Lower lobe of right lung (tissue), 2 donors: ENCODE data around the gene TREML1. TPM values are rescaled to one million over a fixed set of nuclear protein-coding genes. Genes with fewer than 3 reads are reported as not detected.

Source experiments
- ATAC-seq, 2 donors: fragments of 200-7000 bp; cut with Tn5 transposase; one replicate each; pipeline ENCODE4 v1.9.1; 2020 to 2022; ENCODE audit warnings: mild to moderate bottlenecking in 2 of 2, moderate library complexity in 2 of 2
- DNase-seq: peaks from one replicate; pipeline ENCODE4 v3.0.0-alpha.2; 2020
- H3K27ac ChIP-seq: fragments of 200-600 bp; one replicate; pipeline ENCODE4 v1.8.0; 2022
- H3K27me3 ChIP-seq: fragments of 200-600 bp; one replicate; pipeline ENCODE4 v1.8.0; 2022; ENCODE audit warnings: low read depth
- H3K36me3 ChIP-seq: fragments of 200-600 bp; one replicate; pipeline ENCODE4 v1.8.0; 2022; ENCODE audit warnings: mild to moderate bottlenecking
- H3K4me1 ChIP-seq: fragments of 200-600 bp; one replicate; pipeline ENCODE4 v1.8.0; 2022
- H3K4me3 ChIP-seq: fragments of 200-600 bp; one replicate; pipeline ENCODE4 v1.8.0; 2022; ENCODE audit warnings: mild to moderate bottlenecking
- H3K9me3 ChIP-seq: fragments of 200-600 bp; one replicate; pipeline ENCODE4 v1.8.0; 2022
- CTCF ChIP-seq: fragments of 200-600 bp; IDR thresholded peaks from one replicate; pipeline ENCODE4 v1.8.0; 2022; ENCODE audit warnings: antibody characterized with exemption, mild to moderate bottlenecking
- intact Hi-C: fragments of 100-400 bp; cut with DNase I; formaldehyde crosslinking; loops from one replicate; pipeline ENCODE4 v1.11.0; 2022
- total RNA-seq: library from RNA; stranded (reverse); fragmentation: NEBNext Ultra II Directional; extraction: Animal tissue kit (Norgen Biotek cat#: 25700); gene quantifications from one replicate; pipeline ENCODE4 v1.2.1, GENCODE V29; 2021
- donor health status: DM: no; HTN: yes; CAD: no; lungs with severe emphysema.

Gene TREML1
- total RNA-seq, 1 donor from 2014 or later, result 2.0 TPM

GRCh38 chr6:41176189-41176588 is 22.0 kb upstream of the TREML1 start:
- peaks cover 22% of the 10 kb centered on the region for H3K27me3 ChIP-seq
- intact Hi-C loops, result no loop called here
- no peak for DNase-seq

GRCh38 chr6:41175084-41175483 is 20.9 kb upstream of the TREML1 start:
- peaks cover 11% of the 10 kb centered on the region for H3K27me3 ChIP-seq
- no peak for TF ChIP-seq CTCF
- H3K4me3 ChIP-seq, result no peak overlapping the region
- no peaks in the 10 kb centered on the region for H3K36me3 ChIP-seq
- H3K27ac ChIP-seq, result no peak overlapping the region
- intact Hi-C loops, result no loop called here
- no peak for DNase-seq
- no peak for ATAC-seq
- H3K9me3 ChIP-seq, result no peaks in the 10 kb centered on the region
- H3K4me1 ChIP-seq, result no peaks in the 10 kb centered on the region

More at GRCh38 chr6:41176189-41176588, 22.0 kb upstream of the TREML1 start:
- no peaks in the 10 kb centered on the region for H3K4me1 ChIP-seq
- no peaks in the 10 kb centered on the region for H3K36me3 ChIP-seq
- ATAC-seq, result no peak
- no peak for TF ChIP-seq CTCF
- H3K27ac ChIP-seq, result no peak overlapping the region
- H3K9me3 ChIP-seq, result no peaks in the 10 kb centered on the region
- H3K4me3 ChIP-seq, result no peak overlapping the region

GRCh38 chr6:41174610-41175009 is 20.5 kb upstream of the TREML1 start:
- DNase-seq (no peak), ATAC-seq (no peak)
- Histone ChIP-seq H3K4me1 (no peaks in the 10 kb centered on the region), H3K36me3 (no peaks in the 10 kb centered on the region), H3K27ac (no peak overlapping the region), H3K27me3 (peaks cover 10% of the 10 kb centered on the region), H3K9me3 (no peaks in the 10 kb centered on the region), H3K4me3 (no peak overlapping the region)
- intact Hi-C loops, result no loop called here
- TF ChIP-seq CTCF, result no peak

GRCh38 chr6:41171908-41172307 is 17.8 kb upstream of the TREML1 start:
- no peak for ATAC-seq

GRCh38 chr6:41170547-41171160 is 16.5 kb upstream of the TREML1 start:
- Histone ChIP-seq H3K36me3 (no peaks in the 10 kb centered on the region), H3K9me3 (no peaks in the 10 kb centered on the region), H3K4me1 (no peaks in the 10 kb centered on the region), H3K4me3 (no peak overlapping the region), H3K27me3 (peaks cover 7% of the 10 kb centered on the region), H3K27ac (no peak overlapping the region)
- no peak for ATAC-seq
- no peak for DNase-seq
- intact Hi-C loops, result no loop called here
- no peak for TF ChIP-seq CTCF

More at GRCh38 chr6:41171908-41172307, 17.8 kb upstream of the TREML1 start:
- no peaks in the 10 kb centered on the region for H3K4me1 ChIP-seq
- no peak for TF ChIP-seq CTCF
- H3K27me3 ChIP-seq, result peaks cover 6% of the 10 kb centered on the region
- DNase-seq, result no peak
- no peak overlapping the region for H3K4me3 ChIP-seq
- no peaks in the 10 kb centered on the region for H3K36me3 ChIP-seq
- no peaks in the 10 kb centered on the region for H3K9me3 ChIP-seq
- H3K27ac ChIP-seq, result no peak overlapping the region
- intact Hi-C loops, result no loop called here
